ENCODE measurements around the gene MAGEC3.
"Not testable (repeated sequence)": the region's sequence is repeated elsewhere in the genome, so short reads cannot be mapped to it uniquely, and the experiment has no call there.

The MAGEC3 gene

GRCh38 chrX:141838016-141838415, at the start of gene MAGEC3:
Gene MAGEC3 (plus strand): TSS chrX:141838316. CDS start chrX:141838316, 0 bp downstream.
- Histone ChIP-seq H3K27me3 (ENCODE audit: control insufficient read depth in 2 of 2, insufficient read depth in 2 of 2, low read length in 2 of 2) (no peaks in the 10 kb centered on the region), H3K4me3 (ENCODE audit: low read length in 2 of 2) (no peak within 1 kb of the TSS), H3K9ac (ENCODE audit: low read depth in 1 of 2, low read length in 2 of 2) (no peak within 1 kb of the TSS), H3K27ac (ENCODE audit: low read depth in 2 of 2, low read length in 2 of 2) (no peak within 1 kb of the TSS), H3K36me3 (ENCODE audit: control insufficient read depth in 2 of 2, insufficient read depth in 2 of 2, low read length in 2 of 2) (no peaks in the 10 kb centered on the region), H3K4me1 (ENCODE audit: control insufficient read depth in 2 of 2, insufficient read depth in 2 of 2, low read length in 2 of 2) (no peaks in the 10 kb centered on the region), H3K9me3 (ENCODE audit: control insufficient read depth in 2 of 2, low read length in 2 of 2) (peaks cover 0 to 2% of the 10 kb centered on the region in 2 donors)

- H3K9ac ChIP-seq (ENCODE audit: low read depth in 1 of 2, low read length in 2 of 2): no peak overlapping the region
- no peaks in the 10 kb centered on the region for H3K36me3 ChIP-seq (ENCODE audit: control insufficient read depth in 2 of 2, insufficient read depth in 2 of 2, low read length in 2 of 2)
- H3K4me3 ChIP-seq (ENCODE audit: low read length in 2 of 2): no peak overlapping the region
- no peaks in the 10 kb centered on the region for H3K9me3 ChIP-seq (ENCODE audit: control insufficient read depth in 2 of 2, low read length in 2 of 2)
- no peaks in the 10 kb centered on the region for H3K27me3 ChIP-seq (ENCODE audit: control insufficient read depth in 2 of 2, insufficient read depth in 2 of 2, low read length in 2 of 2)
- no peak overlapping the region for H3K27ac ChIP-seq (ENCODE audit: low read depth in 2 of 2, low read length in 2 of 2)
- H3K4me1 ChIP-seq (ENCODE audit: control insufficient read depth in 2 of 2, insufficient read depth in 2 of 2, low read length in 2 of 2): no peaks in the 10 kb centered on the region
These were observed 46.3 kb upstream of the MAGEC3 start for GRCh38 chrX:141791856-141792255.

- no peaks in the 10 kb centered on the region for H3K9me3 ChIP-seq (ENCODE audit: control insufficient read depth in 2 of 2, low read length in 2 of 2)
- no peaks in the 10 kb centered on the region for H3K36me3 ChIP-seq (ENCODE audit: control insufficient read depth in 2 of 2, insufficient read depth in 2 of 2, low read length in 2 of 2)
- H3K27me3 ChIP-seq (ENCODE audit: control insufficient read depth in 2 of 2, insufficient read depth in 2 of 2, low read length in 2 of 2): no peaks in the 10 kb centered on the region
- no peak overlapping the region for H3K27ac ChIP-seq (ENCODE audit: low read depth in 2 of 2, low read length in 2 of 2)
- no peak overlapping the region for H3K4me3 ChIP-seq (ENCODE audit: low read length in 2 of 2)
- no peaks in the 10 kb centered on the region for H3K4me1 ChIP-seq (ENCODE audit: control insufficient read depth in 2 of 2, insufficient read depth in 2 of 2, low read length in 2 of 2)
- no peak overlapping the region for H3K9ac ChIP-seq (ENCODE audit: low read depth in 1 of 2, low read length in 2 of 2)
These were observed 26.7 kb upstream of the MAGEC3 start for GRCh38 chrX:141811438-141811837.

- no peak overlapping the region for H3K27ac ChIP-seq (ENCODE audit: low read depth in 2 of 2, low read length in 2 of 2)
- no peaks in the 10 kb centered on the region for H3K27me3 ChIP-seq (ENCODE audit: control insufficient read depth in 2 of 2, insufficient read depth in 2 of 2, low read length in 2 of 2)
- no peaks in the 10 kb centered on the region for H3K4me1 ChIP-seq (ENCODE audit: control insufficient read depth in 2 of 2, insufficient read depth in 2 of 2, low read length in 2 of 2)
- H3K36me3 ChIP-seq (ENCODE audit: control insufficient read depth in 2 of 2, insufficient read depth in 2 of 2, low read length in 2 of 2): no peaks in the 10 kb centered on the region
- H3K9ac ChIP-seq (ENCODE audit: low read depth in 1 of 2, low read length in 2 of 2): no peak overlapping the region
- no peak overlapping the region for H3K4me3 ChIP-seq (ENCODE audit: low read length in 2 of 2)
- H3K9me3 ChIP-seq (ENCODE audit: control insufficient read depth in 2 of 2, low read length in 2 of 2): no peaks in the 10 kb centered on the region
These were observed 23.8 kb upstream of the MAGEC3 start for GRCh38 chrX:141814213-141814857.

- Histone ChIP-seq H3K9me3 (ENCODE audit: control insufficient read depth in 2 of 2, low read length in 2 of 2) (no peaks in the 10 kb centered on the region), H3K4me3 (ENCODE audit: low read length in 2 of 2) (no peak overlapping the region), H3K36me3 (ENCODE audit: control insufficient read depth in 2 of 2, insufficient read depth in 2 of 2, low read length in 2 of 2) (no peaks in the 10 kb centered on the region), H3K4me1 (ENCODE audit: control insufficient read depth in 2 of 2, insufficient read depth in 2 of 2, low read length in 2 of 2) (no peaks in the 10 kb centered on the region), H3K27me3 (ENCODE audit: control insufficient read depth in 2 of 2, insufficient read depth in 2 of 2, low read length in 2 of 2) (no peaks in the 10 kb centered on the region), H3K27ac (ENCODE audit: low read depth in 2 of 2, low read length in 2 of 2) (no peak overlapping the region), H3K9ac (ENCODE audit: low read depth in 1 of 2, low read length in 2 of 2) (no peak overlapping the region)
These were observed 22.2 kb upstream of the MAGEC3 start for GRCh38 chrX:141815904-141816303.

- H3K4me1 ChIP-seq (ENCODE audit: control insufficient read depth in 2 of 2, insufficient read depth in 2 of 2, low read length in 2 of 2): no peaks in the 10 kb centered on the region
- no peaks in the 10 kb centered on the region for H3K27me3 ChIP-seq (ENCODE audit: control insufficient read depth in 2 of 2, insufficient read depth in 2 of 2, low read length in 2 of 2)
- no peak overlapping the region for H3K4me3 ChIP-seq (ENCODE audit: low read length in 2 of 2)
- H3K9ac ChIP-seq (ENCODE audit: low read depth in 1 of 2, low read length in 2 of 2): no peak overlapping the region
- H3K9me3 ChIP-seq (ENCODE audit: control insufficient read depth in 2 of 2, low read length in 2 of 2): peaks cover 0 to 2% of the 10 kb centered on the region in 2 donors
- no peak overlapping the region for H3K27ac ChIP-seq (ENCODE audit: low read depth in 2 of 2, low read length in 2 of 2)
- no peaks in the 10 kb centered on the region for H3K36me3 ChIP-seq (ENCODE audit: control insufficient read depth in 2 of 2, insufficient read depth in 2 of 2, low read length in 2 of 2)
These were observed 5.9 kb upstream of the MAGEC3 start for GRCh38 chrX:141832247-141832646.

- no peaks in the 10 kb centered on the region for H3K4me1 ChIP-seq (ENCODE audit: control insufficient read depth in 2 of 2, insufficient read depth in 2 of 2, low read length in 2 of 2)
- no peak overlapping the region for H3K27ac ChIP-seq (ENCODE audit: low read depth in 2 of 2, low read length in 2 of 2)
- no peak overlapping the region for H3K4me3 ChIP-seq (ENCODE audit: low read length in 2 of 2)
- no peak overlapping the region for H3K9ac ChIP-seq (ENCODE audit: low read depth in 1 of 2, low read length in 2 of 2)
- H3K27me3 ChIP-seq (ENCODE audit: control insufficient read depth in 2 of 2, insufficient read depth in 2 of 2, low read length in 2 of 2): no peaks in the 10 kb centered on the region
- H3K9me3 ChIP-seq (ENCODE audit: control insufficient read depth in 2 of 2, low read length in 2 of 2): peaks cover 0 to 2% of the 10 kb centered on the region in 2 donors
- no peaks in the 10 kb centered on the region for H3K36me3 ChIP-seq (ENCODE audit: control insufficient read depth in 2 of 2, insufficient read depth in 2 of 2, low read length in 2 of 2)
These were observed 1.7 kb downstream of the MAGEC3 start for GRCh38 chrX:141839856-141840255.

- no peaks in the 10 kb centered on the region for H3K27me3 ChIP-seq (ENCODE audit: control insufficient read depth in 2 of 2, insufficient read depth in 2 of 2, low read length in 2 of 2)
- H3K9me3 ChIP-seq (ENCODE audit: control insufficient read depth in 2 of 2, low read length in 2 of 2): no peaks in the 10 kb centered on the region
- H3K27ac ChIP-seq (ENCODE audit: low read depth in 2 of 2, low read length in 2 of 2): no peak overlapping the region
- no peaks in the 10 kb centered on the region for H3K36me3 ChIP-seq (ENCODE audit: control insufficient read depth in 2 of 2, insufficient read depth in 2 of 2, low read length in 2 of 2)
- no peak overlapping the region for H3K4me3 ChIP-seq (ENCODE audit: low read length in 2 of 2)
- no peak overlapping the region for H3K9ac ChIP-seq (ENCODE audit: low read depth in 1 of 2, low read length in 2 of 2)
- H3K4me1 ChIP-seq (ENCODE audit: control insufficient read depth in 2 of 2, insufficient read depth in 2 of 2, low read length in 2 of 2): no peaks in the 10 kb centered on the region
These were observed 19.4 kb downstream of the MAGEC3 start for GRCh38 chrX:141857479-141857878.

- Histone ChIP-seq H3K9ac (ENCODE audit: low read depth in 1 of 2, low read length in 2 of 2) (no peak overlapping the region), H3K4me1 (ENCODE audit: control insufficient read depth in 2 of 2, insufficient read depth in 2 of 2, low read length in 2 of 2) (no peaks in the 10 kb centered on the region), H3K27ac (ENCODE audit: low read depth in 2 of 2, low read length in 2 of 2) (no peak overlapping the region), H3K4me3 (ENCODE audit: low read length in 2 of 2) (no peak overlapping the region), H3K9me3 (ENCODE audit: control insufficient read depth in 2 of 2, low read length in 2 of 2) (peaks cover 0 to 1% of the 10 kb centered on the region in 2 donors), H3K27me3 (ENCODE audit: control insufficient read depth in 2 of 2, insufficient read depth in 2 of 2, low read length in 2 of 2) (no peaks in the 10 kb centered on the region), H3K36me3 (ENCODE audit: control insufficient read depth in 2 of 2, insufficient read depth in 2 of 2, low read length in 2 of 2) (no peaks in the 10 kb centered on the region)
These were observed 41.5 kb downstream of the MAGEC3 start for GRCh38 chrX:141879616-141880015.

- H3K36me3 ChIP-seq (ENCODE audit: control insufficient read depth in 2 of 2, insufficient read depth in 2 of 2, low read length in 2 of 2); H3K27me3 ChIP-seq (ENCODE audit: control insufficient read depth in 2 of 2, insufficient read depth in 2 of 2, low read length in 2 of 2); H3K9me3 ChIP-seq (ENCODE audit: control insufficient read depth in 2 of 2, low read length in 2 of 2); H3K27ac ChIP-seq (ENCODE audit: low read depth in 2 of 2, low read length in 2 of 2); H3K9ac ChIP-seq (ENCODE audit: low read depth in 1 of 2, low read length in 2 of 2); H3K4me3 ChIP-seq (ENCODE audit: low read length in 2 of 2); H3K4me1 ChIP-seq (ENCODE audit: control insufficient read depth in 2 of 2, insufficient read depth in 2 of 2, low read length in 2 of 2): not testable (repeated sequence)
These were observed 50.7 kb downstream of the MAGEC3 start for GRCh38 chrX:141888811-141889210.

- no peaks in the 10 kb centered on the region for H3K36me3 ChIP-seq (ENCODE audit: control insufficient read depth in 2 of 2, insufficient read depth in 2 of 2, low read length in 2 of 2)
- no peak overlapping the region for H3K9ac ChIP-seq (ENCODE audit: low read depth in 1 of 2, low read length in 2 of 2)
- H3K27ac ChIP-seq (ENCODE audit: low read depth in 2 of 2, low read length in 2 of 2): no peak overlapping the region
- no peaks in the 10 kb centered on the region for H3K27me3 ChIP-seq (ENCODE audit: control insufficient read depth in 2 of 2, insufficient read depth in 2 of 2, low read length in 2 of 2)
- H3K4me1 ChIP-seq (ENCODE audit: control insufficient read depth in 2 of 2, insufficient read depth in 2 of 2, low read length in 2 of 2): no peaks in the 10 kb centered on the region
- H3K9me3 ChIP-seq (ENCODE audit: control insufficient read depth in 2 of 2, low read length in 2 of 2): no peaks in the 10 kb centered on the region
- H3K4me3 ChIP-seq (ENCODE audit: low read length in 2 of 2): no peak overlapping the region
These were observed 56.6 kb downstream of the MAGEC3 start for GRCh38 chrX:141894733-141895132.

Measured in mucosa of rectum (tissue), 2 donors.